ENCODE data around the gene COX8C.
A peak's percentile ranks its signal among the peaks of the same experiment; 100 is the strongest.

The COX8C gene

DNA sequence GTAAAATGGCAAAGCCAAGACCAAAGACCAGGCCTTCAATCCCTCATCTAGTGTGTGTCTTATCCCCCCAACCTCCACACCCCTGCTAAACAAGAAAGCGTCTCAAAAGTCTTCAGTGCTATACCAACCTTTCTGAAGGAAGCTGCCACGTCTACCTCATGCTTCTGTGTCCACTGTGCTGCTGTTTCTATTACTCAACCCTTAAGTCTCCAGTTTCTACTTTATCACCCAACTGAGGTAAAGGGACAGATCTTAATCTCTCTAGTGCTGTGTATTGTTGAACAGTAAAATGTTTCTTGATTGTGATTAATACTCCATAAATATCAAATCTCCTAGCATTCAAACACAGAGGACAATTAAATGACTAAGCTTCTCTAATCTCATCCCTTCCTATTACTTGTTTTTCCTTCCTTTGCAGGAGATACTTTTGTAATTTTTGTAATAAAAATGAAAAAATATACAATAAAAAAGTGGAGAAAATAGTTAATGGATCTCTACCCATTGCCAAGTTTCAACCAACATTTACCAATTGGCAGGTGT lies 37.5 kb upstream of the COX8C start:
- no peaks in the 10 kb centered on the region for H3K27me3 ChIP-seq (ENCODE audit: control insufficient read depth, insufficient read depth, low read length)
- no peaks in the 10 kb centered on the region for H3K36me3 ChIP-seq (ENCODE audit: control insufficient read depth, insufficient read depth, low read length)
- H3K9me3 ChIP-seq (ENCODE audit: control insufficient read depth, insufficient read depth, low read depth, low read length) = no peaks in the 10 kb centered on the region
- peaks cover 8% of the 10 kb centered on the region for H3K4me1 ChIP-seq (ENCODE audit: control insufficient read depth, insufficient read depth, low read length)
- no peak overlapping the region for H3K9ac ChIP-seq (ENCODE audit: low read length)
- no peak overlapping the region for H3K4me3 ChIP-seq (ENCODE audit: low read depth, low read length)
- no peak overlapping the region for H3K27ac ChIP-seq (ENCODE audit: low read depth, low read length)

- no peak overlapping the region for H3K27ac ChIP-seq (ENCODE audit: low read depth, low read length)
- no peaks in the 10 kb centered on the region for H3K36me3 ChIP-seq (ENCODE audit: control insufficient read depth, insufficient read depth, low read length)
- no peaks in the 10 kb centered on the region for H3K27me3 ChIP-seq (ENCODE audit: control insufficient read depth, insufficient read depth, low read length)
- no peak overlapping the region for H3K9ac ChIP-seq (ENCODE audit: low read length)
- H3K9me3 ChIP-seq (ENCODE audit: control insufficient read depth, insufficient read depth, low read depth, low read length) = no peaks in the 10 kb centered on the region
- no peak overlapping the region for H3K4me3 ChIP-seq (ENCODE audit: low read depth, low read length)
- peaks cover 3% of the 10 kb centered on the region; the same call in 1 of the 2 replicates for H3K4me1 ChIP-seq (ENCODE audit: control insufficient read depth, insufficient read depth, low read length)
These were observed 35.9 kb upstream of the COX8C start for GRCh38 chr14:93311082-93311481.

DNA sequence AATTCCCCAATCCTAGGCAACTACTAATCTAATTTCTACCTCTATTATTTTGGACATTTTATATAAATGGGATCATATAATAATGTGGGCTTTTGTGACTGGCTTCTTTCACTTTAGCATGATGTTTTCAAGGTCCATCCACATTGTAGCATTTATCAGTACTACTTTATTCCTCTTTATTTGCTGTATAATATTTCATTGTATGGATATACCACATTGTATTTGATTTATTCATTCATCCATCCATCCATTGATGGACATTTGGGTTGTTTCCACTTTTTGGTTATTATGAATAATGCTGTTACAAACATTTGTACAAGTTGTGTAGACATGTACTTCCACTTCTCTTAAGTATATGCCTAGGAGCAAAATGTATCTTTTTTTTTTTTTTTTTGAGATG lies 31.4 kb upstream of the COX8C start:
- Histone ChIP-seq H3K27me3 (ENCODE audit: control insufficient read depth, insufficient read depth, low read length) (no peaks in the 10 kb centered on the region), H3K4me1 (ENCODE audit: control insufficient read depth, insufficient read depth, low read length) (peaks cover 19% of the 10 kb centered on the region), H3K36me3 (ENCODE audit: control insufficient read depth, insufficient read depth, low read length) (no peaks in the 10 kb centered on the region), H3K9ac (ENCODE audit: low read length) (no peak overlapping the region), H3K4me3 (ENCODE audit: low read depth, low read length) (no peak overlapping the region), H3K27ac (ENCODE audit: low read depth, low read length) (no peak overlapping the region), H3K9me3 (ENCODE audit: control insufficient read depth, insufficient read depth, low read depth, low read length) (no peaks in the 10 kb centered on the region)

DNA sequence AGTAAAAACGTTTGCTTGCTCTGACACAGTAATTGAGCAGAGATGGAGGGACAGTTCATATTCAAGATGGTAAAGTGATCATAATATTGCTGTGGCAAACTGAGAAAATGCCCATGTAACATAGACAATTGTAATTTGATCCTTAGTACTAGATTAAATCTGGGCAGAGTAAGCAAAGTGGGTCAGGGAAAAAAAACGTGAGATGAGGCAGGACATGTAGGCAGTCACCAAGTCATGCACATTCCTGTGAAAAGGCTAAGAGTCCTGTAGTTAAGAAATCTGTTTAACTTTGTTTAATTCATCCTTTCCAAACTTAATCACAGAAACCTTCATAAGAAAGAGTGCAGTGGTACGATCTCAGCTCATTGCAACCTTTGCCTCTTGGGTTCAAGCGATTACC lies 30.3 kb upstream of the COX8C start:
- Histone ChIP-seq H3K27ac (ENCODE audit: low read depth, low read length) (no peak overlapping the region), H3K9ac (ENCODE audit: low read length) (no peak overlapping the region), H3K27me3 (ENCODE audit: control insufficient read depth, insufficient read depth, low read length) (no peaks in the 10 kb centered on the region), H3K4me1 (ENCODE audit: control insufficient read depth, insufficient read depth, low read length) (peaks cover 19% of the 10 kb centered on the region), H3K4me3 (ENCODE audit: low read depth, low read length) (no peak overlapping the region), H3K36me3 (ENCODE audit: control insufficient read depth, insufficient read depth, low read length) (no peaks in the 10 kb centered on the region), H3K9me3 (ENCODE audit: control insufficient read depth, insufficient read depth, low read depth, low read length) (no peaks in the 10 kb centered on the region)

- no peaks in the 10 kb centered on the region for H3K27me3 ChIP-seq (ENCODE audit: control insufficient read depth, insufficient read depth, low read length)
- peaks cover 19% of the 10 kb centered on the region for H3K4me1 ChIP-seq (ENCODE audit: control insufficient read depth, insufficient read depth, low read length)
- peak overlapping the region; percentile 83; the same call in 1 of the 2 replicates for H3K27ac ChIP-seq (ENCODE audit: low read depth, low read length)
- no peaks in the 10 kb centered on the region for H3K9me3 ChIP-seq (ENCODE audit: control insufficient read depth, insufficient read depth, low read depth, low read length)
- no peak overlapping the region for H3K9ac ChIP-seq (ENCODE audit: low read length)
- H3K36me3 ChIP-seq (ENCODE audit: control insufficient read depth, insufficient read depth, low read length) = no peaks in the 10 kb centered on the region
- no peak overlapping the region for H3K4me3 ChIP-seq (ENCODE audit: low read depth, low read length)
These were observed 29.6 kb upstream of the COX8C start for GRCh38 chr14:93317210-93317874.

DNA sequence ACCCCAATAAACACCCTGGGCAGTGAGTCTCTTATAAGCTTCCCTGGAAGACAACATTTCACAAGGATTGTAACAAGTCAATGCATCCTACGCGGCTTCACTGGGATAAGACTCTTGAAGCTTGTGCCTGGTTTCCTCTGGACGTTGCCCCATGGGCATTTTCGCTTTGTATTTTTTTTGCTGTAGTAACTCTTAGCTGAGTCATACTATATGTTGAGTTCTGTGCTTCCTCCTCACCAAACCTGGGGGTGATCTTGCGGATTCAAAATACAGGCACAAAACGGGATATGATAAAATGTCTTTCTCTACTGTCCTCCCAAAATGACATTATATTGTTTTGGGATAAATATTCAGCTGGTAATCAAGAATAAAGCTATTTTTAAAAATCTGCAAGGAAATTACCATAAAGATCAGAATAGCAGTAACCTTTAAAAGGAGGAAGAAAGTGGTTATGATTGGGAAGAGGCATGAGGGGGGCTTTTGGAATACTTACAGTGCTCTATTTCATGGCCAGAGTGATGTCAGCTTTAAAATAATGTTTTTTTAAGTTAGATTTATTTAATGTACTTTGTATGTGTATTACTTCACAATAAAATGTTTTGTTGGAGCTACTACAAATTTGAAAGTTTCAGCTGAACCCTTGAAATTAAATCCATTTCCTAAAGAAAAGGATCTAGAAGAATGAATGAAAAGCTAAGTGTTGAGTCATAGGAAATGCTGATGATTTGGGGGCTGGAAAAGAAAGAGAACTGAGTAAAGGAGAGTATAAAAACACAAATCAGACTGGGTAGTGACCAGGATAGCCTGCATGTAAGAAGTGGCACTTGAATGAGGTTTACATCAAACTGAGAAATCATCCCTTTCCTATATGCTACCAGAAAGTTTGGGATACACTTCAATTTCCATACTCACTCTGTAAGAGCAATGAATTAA lies 28.8 kb upstream of the COX8C start:
- peak overlapping the region; percentile 5 for H3K9ac ChIP-seq (ENCODE audit: low read length)

GRCh38 chr14:93318927-93319326 lies 28.1 kb upstream of the COX8C start:
- no peaks in the 10 kb centered on the region for H3K27me3 ChIP-seq (ENCODE audit: control insufficient read depth, insufficient read depth, low read length)
- peak overlapping the region; percentile 7; the same call in 1 of the 2 replicates for H3K4me3 ChIP-seq (ENCODE audit: low read depth, low read length)
- H3K9me3 ChIP-seq (ENCODE audit: control insufficient read depth, insufficient read depth, low read depth, low read length) = no peaks in the 10 kb centered on the region
- peaks cover 19% of the 10 kb centered on the region for H3K4me1 ChIP-seq (ENCODE audit: control insufficient read depth, insufficient read depth, low read length)
- peak overlapping the region; percentile 5 for H3K9ac ChIP-seq (ENCODE audit: low read length)
- H3K27ac ChIP-seq (ENCODE audit: low read depth, low read length) = peak overlapping the region; percentile 83
- no peaks in the 10 kb centered on the region for H3K36me3 ChIP-seq (ENCODE audit: control insufficient read depth, insufficient read depth, low read length)

More for the DNA sequence above, 28.8 kb upstream of the COX8C start:
- H3K4me3 ChIP-seq (ENCODE audit: low read depth, low read length) = peak overlapping the region; percentile 7; the same call in 1 of the 2 replicates
- peak overlapping the region; percentile 83 for H3K27ac ChIP-seq (ENCODE audit: low read depth, low read length)
- peaks cover 19% of the 10 kb centered on the region for H3K4me1 ChIP-seq (ENCODE audit: control insufficient read depth, insufficient read depth, low read length)
- H3K27me3 ChIP-seq (ENCODE audit: control insufficient read depth, insufficient read depth, low read length) = no peaks in the 10 kb centered on the region
- no peaks in the 10 kb centered on the region for H3K9me3 ChIP-seq (ENCODE audit: control insufficient read depth, insufficient read depth, low read depth, low read length)
- no peaks in the 10 kb centered on the region for H3K36me3 ChIP-seq (ENCODE audit: control insufficient read depth, insufficient read depth, low read length)

DNA sequence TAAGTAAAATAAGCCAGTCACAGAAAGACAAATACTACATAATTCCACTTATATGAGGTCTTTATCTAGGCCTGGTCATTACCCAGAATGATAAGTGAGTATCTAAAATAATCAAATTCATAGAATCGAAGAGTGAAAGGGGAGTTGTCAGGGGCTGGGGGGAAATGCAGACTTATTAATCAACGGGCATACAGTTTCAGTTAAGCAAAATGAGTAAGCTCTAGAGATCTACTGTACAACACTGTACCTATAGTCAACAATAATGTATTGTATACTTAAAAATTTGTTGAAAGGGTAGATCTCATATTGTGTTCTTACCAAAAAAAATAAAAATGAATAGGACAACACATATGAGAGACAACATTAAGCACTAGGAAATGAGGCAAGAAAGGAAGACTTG lies 27.5 kb upstream of the COX8C start:
- no peaks in the 10 kb centered on the region for H3K27me3 ChIP-seq (ENCODE audit: control insufficient read depth, insufficient read depth, low read length)
- no peaks in the 10 kb centered on the region for H3K9me3 ChIP-seq (ENCODE audit: control insufficient read depth, insufficient read depth, low read depth, low read length)
- H3K9ac ChIP-seq (ENCODE audit: low read length) = no peak overlapping the region
- no peak overlapping the region for H3K4me3 ChIP-seq (ENCODE audit: low read depth, low read length)
- H3K27ac ChIP-seq (ENCODE audit: low read depth, low read length) = no peak overlapping the region
- H3K36me3 ChIP-seq (ENCODE audit: control insufficient read depth, insufficient read depth, low read length) = no peaks in the 10 kb centered on the region
- peaks cover 19% of the 10 kb centered on the region for H3K4me1 ChIP-seq (ENCODE audit: control insufficient read depth, insufficient read depth, low read length)

GRCh38 chr14:93319958-93320357 lies 27.0 kb upstream of the COX8C start:
- H3K9me3 ChIP-seq (ENCODE audit: control insufficient read depth, insufficient read depth, low read depth, low read length) = no peaks in the 10 kb centered on the region
- peaks cover 19% of the 10 kb centered on the region for H3K4me1 ChIP-seq (ENCODE audit: control insufficient read depth, insufficient read depth, low read length)
- no peak overlapping the region for H3K9ac ChIP-seq (ENCODE audit: low read length)
- H3K27ac ChIP-seq (ENCODE audit: low read depth, low read length) = no peak overlapping the region
- no peak overlapping the region for H3K4me3 ChIP-seq (ENCODE audit: low read depth, low read length)
- H3K36me3 ChIP-seq (ENCODE audit: control insufficient read depth, insufficient read depth, low read length) = no peaks in the 10 kb centered on the region
- H3K27me3 ChIP-seq (ENCODE audit: control insufficient read depth, insufficient read depth, low read length) = no peaks in the 10 kb centered on the region

DNA sequence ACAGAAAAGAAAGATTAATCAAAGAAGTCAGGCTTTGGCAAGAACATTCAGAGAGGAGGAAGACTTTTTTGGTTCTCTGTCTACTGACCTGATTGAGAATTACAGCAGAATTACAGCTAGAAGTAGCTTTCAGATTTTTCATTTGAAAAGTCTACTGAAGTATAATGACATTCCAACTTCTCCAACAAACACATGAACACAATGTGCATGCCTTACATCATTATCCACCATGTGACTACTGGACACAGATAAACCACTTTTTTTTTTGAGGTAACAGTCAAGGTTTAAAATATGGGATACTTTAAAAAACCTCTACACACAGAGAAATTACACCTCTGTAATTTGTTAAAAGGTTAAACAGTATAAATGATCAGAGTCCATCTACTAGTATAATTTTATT lies 26.5 kb upstream of the COX8C start:
- Histone ChIP-seq H3K9me3 (ENCODE audit: control insufficient read depth, insufficient read depth, low read depth, low read length) (no peaks in the 10 kb centered on the region), H3K9ac (ENCODE audit: low read length) (no peak overlapping the region), H3K27ac (ENCODE audit: low read depth, low read length) (no peak overlapping the region), H3K36me3 (ENCODE audit: control insufficient read depth, insufficient read depth, low read length) (no peaks in the 10 kb centered on the region), H3K4me3 (ENCODE audit: low read depth, low read length) (no peak overlapping the region), H3K27me3 (ENCODE audit: control insufficient read depth, insufficient read depth, low read length) (no peaks in the 10 kb centered on the region), H3K4me1 (ENCODE audit: control insufficient read depth, insufficient read depth, low read length) (peaks cover 19% of the 10 kb centered on the region)

All from HUES6 (cell line).